Fibroblast of villous mesenchyme (primary cell): ENCODE results near the gene CCSER2. TPM values are rescaled to one million over a fixed set of nuclear protein-coding genes. Genes with fewer than 3 reads are reported as not detected.
A peak's percentile ranks its signal among the peaks of the same experiment; 100 is the strongest.

ENCODE experiments used
- DNase-seq: peaks from one replicate; pipeline ENCODE4 v3.0.0-alpha.2; 2010; ENCODE audit warnings: low read depth
- H3K4me3 ChIP-seq: 2 replicates; pipeline ENCODE4 v1.5.1; 2011; ENCODE audit warnings: low read depth, mild to moderate bottlenecking, low read length
- total RNA-seq: library from RNA; depleted of rRNA; stranded (reverse); fragments of >200 nt; gene quantifications from 2 replicates; pipeline ENCODE4 v1.2.3, GENCODE V29; 2012
- TF ChIP-seq, protein P1 (sequence below): IDR thresholded peaks from 2 replicates; pipeline ENCODE4 v1.5.1; 2012; ENCODE audit warnings: low read depth, mild to moderate bottlenecking, low read length; ENCODE audit not compliant: insufficient read depth

Gene CCSER2
- total RNA-seq, 1 donor: 48.4 TPM

DNA sequence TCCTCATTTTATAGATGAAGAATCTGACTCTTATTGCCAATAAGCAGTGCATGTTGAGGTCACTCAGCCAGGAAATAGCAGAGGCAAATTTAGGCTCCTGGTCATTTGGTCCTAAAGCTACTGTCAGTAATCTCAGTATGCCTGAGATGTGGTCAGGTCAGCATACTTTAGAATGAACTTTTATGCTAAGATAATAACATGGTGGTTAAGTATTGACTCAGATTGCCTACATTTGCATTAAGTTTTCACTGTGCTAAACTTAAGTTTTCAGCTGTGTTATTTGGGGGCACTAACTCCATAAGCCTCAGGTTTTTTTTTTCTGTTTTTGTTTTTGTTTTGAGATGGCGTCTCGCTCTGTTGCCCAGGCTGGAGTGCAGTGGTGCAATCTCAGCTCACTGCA is 35.9 kb upstream of the CCSER2 start:
- no peak overlapping the region for H3K4me3 ChIP-seq
- no peak for DNase-seq
- TF ChIP-seq, protein P1, sequence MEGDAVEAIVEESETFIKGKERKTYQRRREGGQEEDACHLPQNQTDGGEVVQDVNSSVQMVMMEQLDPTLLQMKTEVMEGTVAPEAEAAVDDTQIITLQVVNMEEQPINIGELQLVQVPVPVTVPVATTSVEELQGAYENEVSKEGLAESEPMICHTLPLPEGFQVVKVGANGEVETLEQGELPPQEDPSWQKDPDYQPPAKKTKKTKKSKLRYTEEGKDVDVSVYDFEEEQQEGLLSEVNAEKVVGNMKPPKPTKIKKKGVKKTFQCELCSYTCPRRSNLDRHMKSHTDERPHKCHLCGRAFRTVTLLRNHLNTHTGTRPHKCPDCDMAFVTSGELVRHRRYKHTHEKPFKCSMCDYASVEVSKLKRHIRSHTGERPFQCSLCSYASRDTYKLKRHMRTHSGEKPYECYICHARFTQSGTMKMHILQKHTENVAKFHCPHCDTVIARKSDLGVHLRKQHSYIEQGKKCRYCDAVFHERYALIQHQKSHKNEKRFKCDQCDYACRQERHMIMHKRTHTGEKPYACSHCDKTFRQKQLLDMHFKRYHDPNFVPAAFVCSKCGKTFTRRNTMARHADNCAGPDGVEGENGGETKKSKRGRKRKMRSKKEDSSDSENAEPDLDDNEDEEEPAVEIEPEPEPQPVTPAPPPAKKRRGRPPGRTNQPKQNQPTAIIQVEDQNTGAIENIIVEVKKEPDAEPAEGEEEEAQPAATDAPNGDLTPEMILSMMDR: no peak

DNA sequence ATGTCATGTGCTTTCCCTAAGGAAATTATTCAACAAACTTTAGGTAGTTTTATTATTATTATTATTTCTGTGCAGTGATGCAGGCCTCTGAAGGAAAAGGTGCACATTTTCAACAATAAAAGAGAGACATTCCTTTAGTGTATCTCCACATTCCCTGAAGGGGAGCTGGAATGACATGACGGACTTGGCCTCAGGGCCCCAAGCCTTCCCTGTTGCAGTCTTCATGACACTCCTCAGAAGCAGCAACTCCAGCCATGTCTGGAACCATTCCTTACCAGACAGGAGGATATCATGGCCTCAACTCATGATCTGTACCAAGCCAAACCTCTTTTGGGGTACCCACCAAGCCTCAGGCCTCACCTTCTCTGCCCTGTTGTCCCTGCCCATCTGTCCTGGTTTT is 35.2 kb upstream of the CCSER2 start:
- H3K4me3 ChIP-seq: no peak overlapping the region
- TF ChIP-seq, protein P1: no peak
- no peak for DNase-seq

DNA sequence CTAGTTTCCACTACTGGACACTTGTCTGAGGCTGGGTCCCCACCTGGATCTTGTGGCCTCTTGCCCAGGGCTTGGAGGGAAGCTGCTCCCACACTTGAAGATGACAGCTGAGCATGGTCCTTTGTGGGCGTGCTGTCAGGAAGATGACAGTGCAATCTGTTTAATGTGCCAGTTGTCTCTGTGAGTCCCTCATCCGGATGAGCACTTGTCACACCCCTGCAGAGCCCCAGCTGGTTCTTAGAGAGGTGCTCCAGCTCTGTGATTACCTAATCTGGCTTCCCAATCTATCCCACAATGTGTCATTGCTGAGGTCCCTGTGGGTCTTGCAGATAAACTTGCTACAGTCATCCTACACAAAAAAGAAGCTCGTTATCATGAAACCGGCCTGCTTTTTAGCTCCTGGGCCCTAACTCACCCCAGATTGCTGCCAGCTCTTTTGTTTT is 34.8 kb upstream of the CCSER2 start:
- DNase-seq: no peak
- TF ChIP-seq, protein P1: no peak
- no peak overlapping the region for H3K4me3 ChIP-seq

DNA sequence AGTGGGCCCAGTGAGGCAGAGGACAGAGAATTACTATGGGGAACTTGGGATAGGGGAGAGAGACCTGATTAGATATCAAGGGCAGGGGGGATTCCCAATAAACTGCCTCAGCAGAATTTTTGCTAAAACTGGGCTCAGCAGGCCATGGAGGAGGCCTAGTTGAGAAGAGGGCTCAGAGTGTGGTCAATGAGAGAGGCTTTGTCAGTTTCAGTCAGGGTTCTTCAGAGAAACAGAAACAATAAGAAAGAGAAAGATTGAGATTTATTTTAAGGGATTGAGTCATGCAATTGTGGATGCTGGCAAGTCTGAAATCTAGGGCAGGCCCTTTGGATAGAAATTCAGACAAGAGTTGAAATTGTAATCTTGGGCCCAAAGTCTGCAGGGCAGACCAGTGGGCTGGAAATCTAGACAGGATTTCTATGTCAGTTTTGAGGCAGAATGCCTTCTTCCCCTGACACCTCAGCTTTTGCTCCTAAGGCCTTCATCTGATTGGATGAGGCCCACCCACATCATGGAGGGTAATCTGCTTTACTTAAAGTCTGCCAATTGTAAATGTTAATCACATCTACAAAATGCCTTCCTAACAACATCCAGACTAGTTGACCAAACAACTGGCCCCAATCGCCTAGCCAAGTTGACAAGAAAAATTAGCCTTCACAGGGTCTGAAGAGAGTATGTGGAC is 33.5 kb upstream of the CCSER2 start:
- H3K4me3 ChIP-seq: no peak overlapping the region
- TF ChIP-seq, protein P1: no peak
- no peak for DNase-seq

DNA sequence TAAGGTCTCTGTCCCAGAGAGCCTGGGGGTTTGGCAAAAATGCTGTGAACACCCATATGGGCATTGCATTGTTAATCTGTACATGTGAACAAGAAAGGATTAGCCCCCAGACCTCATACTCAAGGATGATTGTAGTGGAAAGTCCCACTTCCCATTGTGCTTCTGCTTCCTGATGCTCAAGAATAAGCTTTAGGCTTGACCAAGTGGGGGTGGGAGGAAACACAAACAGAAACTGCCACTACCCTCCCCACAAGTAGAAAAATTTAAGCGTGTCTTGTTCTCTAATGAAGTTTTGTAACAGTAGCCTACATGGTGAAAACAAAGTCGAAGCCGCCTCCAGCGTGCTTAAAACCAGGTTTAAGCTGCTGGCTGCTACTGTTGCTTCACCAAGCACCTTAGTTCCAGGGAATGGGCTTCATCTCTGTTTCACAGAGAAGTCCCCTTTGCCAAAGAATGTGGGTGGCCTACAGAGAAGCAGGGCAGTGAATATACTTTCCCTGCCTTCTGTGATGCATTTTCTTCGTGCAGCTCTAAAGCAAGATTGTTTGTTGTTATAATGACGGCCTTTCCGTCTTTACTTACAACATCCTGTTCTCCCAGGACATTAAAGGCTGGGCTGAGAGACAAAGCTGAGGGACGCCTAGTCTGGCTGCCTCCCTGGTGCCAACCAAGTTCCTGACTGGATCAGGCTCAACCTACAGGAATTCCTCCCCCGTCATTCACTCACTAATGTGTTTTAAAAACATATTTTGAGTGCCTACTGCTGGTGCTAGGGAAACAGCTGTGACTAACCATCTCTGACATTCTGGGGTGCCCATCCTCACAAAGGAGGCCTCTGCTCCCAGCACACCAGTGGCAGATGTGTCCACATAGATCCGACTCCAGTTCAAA is 32.1 kb upstream of the CCSER2 start:
- no peak overlapping the region for H3K4me3 ChIP-seq
- DNase-seq: peak; percentile 16
- TF ChIP-seq, protein P1: no peak

DNA sequence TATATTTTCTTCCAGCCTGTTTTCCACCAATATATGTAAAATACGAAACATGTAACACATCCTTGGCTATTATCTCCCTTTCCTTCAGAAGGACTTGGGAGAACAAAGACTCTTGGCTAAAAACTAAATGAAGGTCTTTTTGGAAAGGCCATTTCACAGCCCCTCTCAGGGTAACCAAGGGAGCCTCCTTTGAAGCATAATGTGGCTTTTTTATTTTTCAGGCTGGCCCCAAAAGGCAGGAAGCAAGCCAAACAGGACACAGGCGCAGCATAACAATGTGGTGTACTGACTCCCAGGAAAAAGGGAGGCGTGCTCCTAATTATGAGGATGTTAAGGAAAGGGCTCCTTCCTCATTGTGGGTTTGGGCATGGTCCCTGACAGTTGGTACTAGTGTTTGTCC is 30.3 kb upstream of the CCSER2 start:
- DNase-seq: no peak
- TF ChIP-seq, protein P1: no peak
- H3K4me3 ChIP-seq: no peak overlapping the region
